Spinal cord (tissue), 10 donors: ENCODE data around the gene CACHD1. TPM values are rescaled to one million over a fixed set of nuclear protein-coding genes. Genes with fewer than 3 reads are reported as not detected.

Experiments
- DNase-seq, 6 donors: peaks; one replicate each; pipeline versions ENCODE4 v3.0.0 to v3.0.0-alpha.2; 2013 to 2015; ENCODE audit warnings: low spot score in 6 of 6, low read depth in 4 of 6
- H3K27ac ChIP-seq: one replicate; pipeline ENCODE4 v1.5.1; 2013; ENCODE audit warnings: low read depth, low read length, control low read depth
- H3K27me3 ChIP-seq: one replicate; pipeline ENCODE4 v1.6.1; 2013; ENCODE audit warnings: low read length; ENCODE audit not compliant: control insufficient read depth, insufficient read depth
- H3K36me3 ChIP-seq: one replicate; pipeline ENCODE4 v1.6.1; 2013; ENCODE audit warnings: low read length; ENCODE audit not compliant: control insufficient read depth, insufficient read depth
- H3K4me1 ChIP-seq: one replicate; pipeline ENCODE4 v1.6.1; 2013; ENCODE audit warnings: low read length; ENCODE audit not compliant: control insufficient read depth, insufficient read depth
- H3K4me3 ChIP-seq: one replicate; pipeline ENCODE4 v1.5.1; 2013; ENCODE audit warnings: low read depth, low read length, control low read depth
- H3K9me3 ChIP-seq: one replicate; pipeline ENCODE4 v1.6.1; 2013; ENCODE audit warnings: low read length; ENCODE audit not compliant: control insufficient read depth, insufficient read depth
- WGBS: methylation state at CpG from one replicate; pipeline ENCODE4 v1.1.5; 2013; ENCODE audit warnings: missing lambda C conversion rate; ENCODE audit not compliant: insufficient coverage; 5-methylcytosine and 5-hydroxymethylcytosine counted together
- long read RNA-seq, 4 donors: transcript quantifications; one replicate each; lab custom pipeline, GENCODE V29; 2026
- polyA plus RNA-seq, 2 donors: library from polyadenylated mRNA; unstranded; fragments of 120-200 nt; gene quantifications; one replicate each; pipeline ENCODE4 v1.2.1, GENCODE V29; 2013; ENCODE audit not compliant: insufficient read length in 2 of 2
- total RNA-seq, 2 donors: library from RNA; depleted of rRNA in 1 of 2; stranded (reverse); fragments of 120-200 nt in 1 of 2; fragments of >200 nt in 1 of 2; gene quantifications; one replicate each; pipeline versions ENCODE4 v1.2.3 to v1.2.4, GENCODE V29; 2013 to 2014
- donor health status: healthy.

CACHD1 gene
- total RNA-seq (10 to 100 TPM; 30.7 to 36.9 TPM), polyA plus RNA-seq (10 to 100 TPM; 36.9 to 45.0 TPM)
- long read RNA-seq, donor 1, full-length matches to known transcripts: 5 of 5 reads
- long read RNA-seq, donor 1, partial matches to known transcripts: 0 of 5 reads
- long read RNA-seq, donor 1, other reads (novel, unspliced or antisense): 0 of 5 reads
- long read RNA-seq, donor 2, full-length matches to known transcripts: 1 of 1 reads
- long read RNA-seq, donor 2, partial matches to known transcripts: 0 of 1 reads
- long read RNA-seq, donor 2, other reads (novel, unspliced or antisense): 0 of 1 reads
- long read RNA-seq, donor 3: 0 reads
- long read RNA-seq, donor 4: 0 reads

- DNase-seq: peak in 5 of 6 donors; percentile 77 to 96 (median 83)
- no peaks in the 10 kb centered on the region for H3K27me3 ChIP-seq
- H3K4me3 ChIP-seq: peak within 1 kb of the TSS; percentile 60
- H3K36me3 ChIP-seq: no peaks in the 10 kb centered on the region
- H3K9me3 ChIP-seq: no peaks in the 10 kb centered on the region
- under 1% methylated on average over 70 of the region's 82 CpGs for WGBS
- H3K27ac ChIP-seq: peak within 1 kb of the TSS; percentile 77
- peaks cover 9% of the 10 kb centered on the region for H3K4me1 ChIP-seq
These were observed at the start of gene CACHD1 for GRCh38 chr1:64469977-64470664. Gene CACHD1, plus strand, starts transcription at chr1:64470129. Its CDS starts 616 bp downstream, at chr1:64470745.

GRCh38 chr1:64421377-64421776 lies 48.6 kb upstream of the CACHD1 start:
- 100% methylated on average over 3 of the region's 4 CpGs for WGBS
- DNase-seq: no peak

GRCh38 chr1:64423526-64423925 lies 46.4 kb upstream of the CACHD1 start:
- WGBS: 94% methylated on average over 2 of the region's 4 CpGs
- Histone ChIP-seq H3K36me3 (no peaks in the 10 kb centered on the region), H3K4me3 (no peak overlapping the region), H3K4me1 (no peaks in the 10 kb centered on the region), H3K27me3 (no peaks in the 10 kb centered on the region), H3K27ac (no peak overlapping the region), H3K9me3 (no peaks in the 10 kb centered on the region)
- no peak for DNase-seq

More at GRCh38 chr1:64421377-64421776, 48.6 kb upstream of the CACHD1 start:
- no peaks in the 10 kb centered on the region for H3K4me1 ChIP-seq
- H3K4me3 ChIP-seq: no peak overlapping the region
- H3K27ac ChIP-seq: no peak overlapping the region
- no peaks in the 10 kb centered on the region for H3K9me3 ChIP-seq
- no peaks in the 10 kb centered on the region for H3K27me3 ChIP-seq
- no peaks in the 10 kb centered on the region for H3K36me3 ChIP-seq

- Histone ChIP-seq H3K27ac (no peak overlapping the region), H3K4me1 (no peaks in the 10 kb centered on the region), H3K27me3 (no peaks in the 10 kb centered on the region), H3K4me3 (no peak overlapping the region), H3K9me3 (no peaks in the 10 kb centered on the region), H3K36me3 (no peaks in the 10 kb centered on the region)
- no peak for DNase-seq
- WGBS: no CpG with 5 or more reads among the region's 1 CpG
These were observed 45.5 kb upstream of the CACHD1 start for GRCh38 chr1:64424412-64424811.

GRCh38 chr1:64425521-64425920 lies 44.4 kb upstream of the CACHD1 start:
- Histone ChIP-seq H3K9me3 (no peaks in the 10 kb centered on the region), H3K4me1 (no peaks in the 10 kb centered on the region), H3K4me3 (no peak overlapping the region), H3K36me3 (no peaks in the 10 kb centered on the region), H3K27me3 (no peaks in the 10 kb centered on the region), H3K27ac (no peak overlapping the region)
- no CpG with 5 or more reads among the region's 2 CpGs for WGBS
- no peak for DNase-seq

GRCh38 chr1:64426681-64427080 lies 43.2 kb upstream of the CACHD1 start:
- WGBS: no CpG with 5 or more reads among the region's 2 CpGs
- Histone ChIP-seq H3K27me3 (no peaks in the 10 kb centered on the region), H3K36me3 (no peaks in the 10 kb centered on the region), H3K4me3 (no peak overlapping the region), H3K9me3 (no peaks in the 10 kb centered on the region), H3K27ac (no peak overlapping the region), H3K4me1 (no peaks in the 10 kb centered on the region)
- DNase-seq: no peak

- Histone ChIP-seq H3K36me3 (no peaks in the 10 kb centered on the region), H3K27ac (no peak overlapping the region), H3K27me3 (no peaks in the 10 kb centered on the region), H3K4me1 (no peaks in the 10 kb centered on the region), H3K4me3 (no peak overlapping the region), H3K9me3 (no peaks in the 10 kb centered on the region)
- no peak for DNase-seq
- no CpG with 5 or more reads among the region's 3 CpGs for WGBS
These were observed 42.0 kb upstream of the CACHD1 start for GRCh38 chr1:64427879-64428278.

- Histone ChIP-seq H3K27me3 (no peaks in the 10 kb centered on the region), H3K9me3 (no peaks in the 10 kb centered on the region), H3K4me3 (no peak overlapping the region), H3K4me1 (no peaks in the 10 kb centered on the region), H3K36me3 (no peaks in the 10 kb centered on the region), H3K27ac (no peak overlapping the region)
- no peak for DNase-seq
- 100% methylated on average over 2 of the region's 5 CpGs for WGBS
These were observed 36.6 kb upstream of the CACHD1 start for GRCh38 chr1:64433308-64433707.

GRCh38 chr1:64433747-64434146 lies 36.2 kb upstream of the CACHD1 start:
- H3K27me3 ChIP-seq: no peaks in the 10 kb centered on the region
- no peak for DNase-seq
- no peaks in the 10 kb centered on the region for H3K9me3 ChIP-seq
- no CpG with 5 or more reads among the region's 3 CpGs for WGBS
- no peaks in the 10 kb centered on the region for H3K36me3 ChIP-seq
- no peak overlapping the region for H3K27ac ChIP-seq
- no peaks in the 10 kb centered on the region for H3K4me1 ChIP-seq
- no peak overlapping the region for H3K4me3 ChIP-seq

- H3K27me3 ChIP-seq: no peaks in the 10 kb centered on the region
- 82% methylated on average over 4 of the region's 6 CpGs for WGBS
- no peaks in the 10 kb centered on the region for H3K36me3 ChIP-seq
- H3K4me3 ChIP-seq: no peak overlapping the region
- H3K4me1 ChIP-seq: no peaks in the 10 kb centered on the region
- no peak overlapping the region for H3K27ac ChIP-seq
- no peak for DNase-seq
- H3K9me3 ChIP-seq: no peaks in the 10 kb centered on the region
These were observed 34.9 kb upstream of the CACHD1 start for GRCh38 chr1:64435000-64435399.
